Left lung (tissue), 10 donors: ENCODE data around the gene FOXL3. TPM values are rescaled to one million over a fixed set of nuclear protein-coding genes. Genes with fewer than 3 reads are reported as not detected.

Experiments used
- ATAC-seq: fragments of 200-7000 bp; cut with Tn5 transposase; one replicate; pipeline ENCODE4 v1.9.1; 2020; ENCODE audit warnings: moderate library complexity
- DNase-seq, 4 donors: peaks; one replicate each; pipeline ENCODE4 v3.0.0-alpha.2; 2013 to 2020
- H3K27ac ChIP-seq, 2 donors: fragments of 200-600 bp; sonication (generic) in 1 of 2; one replicate each; pipeline versions ENCODE4 v1.5.0 to v1.8.0; 2020 to 2021
- H3K27me3 ChIP-seq, 2 donors: fragments of 200-600 bp; sonication (generic) in 1 of 2; one replicate each; pipeline versions ENCODE4 v1.5.0 to v1.8.0; 2020 to 2021
- H3K36me3 ChIP-seq, 2 donors: fragments of 200-600 bp; sonication (generic) in 1 of 2; one replicate each; pipeline versions ENCODE4 v1.5.0 to v1.8.0; 2020 to 2021
- H3K4me1 ChIP-seq, 2 donors: fragments of 200-600 bp; one replicate each; pipeline ENCODE4 v1.8.0; 2021
- H3K4me3 ChIP-seq, 2 donors: fragments of 200-600 bp; sonication (generic) in 1 of 2; one replicate each; pipeline versions ENCODE4 v1.5.0 to v1.8.0; 2020 to 2021; ENCODE audit warnings: mild to moderate bottlenecking in 1 of 2
- H3K9me3 ChIP-seq, 2 donors: fragments of 200-600 bp; sonication (generic) in 1 of 2; one replicate each; pipeline versions ENCODE4 v1.5.0 to v1.8.0; 2020 to 2021
- intact Hi-C, 2 donors: fragments of 100-400 bp; cut with DNase I; formaldehyde crosslinking; loops; one replicate each; pipeline versions ENCODE4 v1.11.2 to v1.14.2; 2022
- polyA plus RNA-seq, 6 donors: library from polyadenylated mRNA; unstranded; fragments of 120-200 nt; gene quantifications; one replicate each; pipeline ENCODE4 v1.2.1, GENCODE V29; 2013; ENCODE audit not compliant: insufficient read length in 6 of 6
- total RNA-seq, 2 donors: library from RNA; stranded (reverse); fragmentation: NEBNext Ultra II Directional; extraction: Animal tissue kit (Norgen Biotek cat#: 25700); gene quantifications; one replicate each; pipeline ENCODE4 v1.2.1, GENCODE V29; 2021
- TF ChIP-seq, protein P1 (sequence below), 2 donors: fragments of 200-600 bp; sonication (generic) in 1 of 2; IDR thresholded peaks; one replicate each; pipeline versions ENCODE4 v1.5.0 to v1.8.0; 2021; ENCODE audit warnings: antibody characterized with exemption in 2 of 2
- donor health status: DM: no; HTN: yes; CAD: no.
- donor health status: DM: no; HTN: no; CAD: no.

Gene FOXL3
- total and polyA plus RNA-seq, 8 donors, result not detected

DNA sequence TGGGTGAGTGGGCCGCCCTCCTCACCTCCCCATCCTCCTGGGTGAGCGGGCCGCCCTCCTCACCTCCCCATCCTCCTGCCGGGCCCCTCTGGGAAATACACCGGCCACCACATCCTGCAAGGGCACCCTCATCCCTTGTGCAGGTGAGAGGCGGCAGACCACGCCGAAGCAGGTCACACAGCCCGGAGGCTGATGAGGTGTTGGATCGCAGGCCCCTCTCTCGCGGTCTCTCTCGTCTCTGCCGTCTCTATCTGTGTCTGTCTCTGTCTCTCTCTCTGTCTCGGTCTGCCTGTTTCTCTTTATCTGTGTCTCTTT, 30.8 kb upstream of the FOXL3 start:
- Histone ChIP-seq H3K27ac (no peak overlapping the region), H3K9me3 (peaks cover 0 to 17% of the 10 kb centered on the region in 2 donors)

GRCh38 chr7:259751-260405, 30.1 kb upstream of the FOXL3 start:
- Histone ChIP-seq H3K36me3 (peaks cover 0 to 60% of the 10 kb centered on the region in 2 donors), H3K27me3 (no peaks in the 10 kb centered on the region), H3K27ac (no peak overlapping the region), H3K9me3 (peaks cover 0 to 17% of the 10 kb centered on the region in 2 donors), H3K4me1 (no peaks in the 10 kb centered on the region), H3K4me3 (no peak overlapping the region)
- intact Hi-C loops, result no loop called here
- ATAC-seq (no peak), DNase-seq (peak in 2 of 4 donors; percentile 24 to 77)
- TF ChIP-seq, protein P1, sequence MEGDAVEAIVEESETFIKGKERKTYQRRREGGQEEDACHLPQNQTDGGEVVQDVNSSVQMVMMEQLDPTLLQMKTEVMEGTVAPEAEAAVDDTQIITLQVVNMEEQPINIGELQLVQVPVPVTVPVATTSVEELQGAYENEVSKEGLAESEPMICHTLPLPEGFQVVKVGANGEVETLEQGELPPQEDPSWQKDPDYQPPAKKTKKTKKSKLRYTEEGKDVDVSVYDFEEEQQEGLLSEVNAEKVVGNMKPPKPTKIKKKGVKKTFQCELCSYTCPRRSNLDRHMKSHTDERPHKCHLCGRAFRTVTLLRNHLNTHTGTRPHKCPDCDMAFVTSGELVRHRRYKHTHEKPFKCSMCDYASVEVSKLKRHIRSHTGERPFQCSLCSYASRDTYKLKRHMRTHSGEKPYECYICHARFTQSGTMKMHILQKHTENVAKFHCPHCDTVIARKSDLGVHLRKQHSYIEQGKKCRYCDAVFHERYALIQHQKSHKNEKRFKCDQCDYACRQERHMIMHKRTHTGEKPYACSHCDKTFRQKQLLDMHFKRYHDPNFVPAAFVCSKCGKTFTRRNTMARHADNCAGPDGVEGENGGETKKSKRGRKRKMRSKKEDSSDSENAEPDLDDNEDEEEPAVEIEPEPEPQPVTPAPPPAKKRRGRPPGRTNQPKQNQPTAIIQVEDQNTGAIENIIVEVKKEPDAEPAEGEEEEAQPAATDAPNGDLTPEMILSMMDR (IDR thresholded peaks at IDR 0.05), result no peak

More for the DNA sequence above, 30.8 kb upstream of the FOXL3 start:
- DNase-seq (no peak), ATAC-seq (no peak)
- Histone ChIP-seq H3K27me3 (no peaks in the 10 kb centered on the region), H3K4me1 (no peaks in the 10 kb centered on the region), H3K36me3 (peaks cover 0 to 67% of the 10 kb centered on the region in 2 donors), H3K4me3 (no peak overlapping the region)
- TF ChIP-seq, protein P1 (IDR thresholded peaks at IDR 0.05), result no peak
- intact Hi-C loops, result no loop called here

- Histone ChIP-seq H3K4me1 (no peaks in the 10 kb centered on the region), H3K9me3 (peaks cover 0 to 17% of the 10 kb centered on the region in 2 donors), H3K36me3 (peaks cover 0 to 54% of the 10 kb centered on the region in 2 donors), H3K4me3 (no peak overlapping the region), H3K27ac (no peak overlapping the region), H3K27me3 (no peaks in the 10 kb centered on the region)
- TF ChIP-seq, protein P1 (IDR thresholded peaks at IDR 0.05), result no peak
- intact Hi-C loops, result no loop called here
- DNase-seq, result peak in 2 of 4 donors; percentile 25 to 71
- no peak for ATAC-seq
Measured at GRCh38 chr7:260441-261281, 29.3 kb upstream of the FOXL3 start.

DNA sequence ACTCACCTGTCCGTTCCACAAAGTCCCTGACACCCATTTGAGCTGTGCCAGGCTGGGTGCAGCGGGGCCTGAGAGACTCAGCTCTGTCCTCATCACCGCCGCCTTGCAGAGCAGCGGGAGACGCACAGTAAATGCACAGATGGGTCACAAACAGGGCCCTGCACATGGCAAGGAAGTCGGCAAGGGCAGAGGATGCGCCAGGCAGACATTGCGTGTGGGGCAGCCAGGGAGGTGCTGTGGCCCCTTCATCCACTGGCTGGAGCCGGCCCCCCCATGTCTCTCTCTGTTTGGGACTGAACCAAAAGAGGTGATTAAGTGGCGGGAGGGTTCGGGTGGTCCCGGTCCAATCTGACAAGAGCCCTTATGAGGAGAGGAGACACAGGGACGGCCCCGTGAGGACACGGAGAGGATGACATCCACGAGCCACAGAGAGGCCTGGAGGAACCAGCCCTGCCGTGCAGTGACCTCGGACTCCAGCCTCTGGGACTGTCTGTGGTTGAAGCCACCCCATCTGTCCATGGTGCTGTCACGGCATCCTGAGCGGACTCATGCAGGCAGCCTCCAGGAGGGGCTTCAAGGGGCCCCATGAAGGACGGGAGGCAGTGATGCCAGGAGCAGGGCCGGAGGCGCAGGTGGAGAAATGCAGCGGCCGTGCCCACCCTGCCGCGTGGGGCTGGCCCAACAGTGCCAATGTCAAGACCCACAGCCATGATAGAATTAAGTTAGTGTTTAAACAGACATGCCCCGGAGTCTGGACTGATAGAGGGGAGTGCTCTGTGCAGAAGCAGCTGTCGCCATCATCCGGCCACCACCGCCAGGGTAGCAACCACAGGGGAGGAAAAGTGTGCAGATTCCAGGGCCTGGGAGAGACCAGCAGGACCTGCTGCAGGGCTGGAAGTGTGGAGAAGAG, 28.4 kb upstream of the FOXL3 start:
- H3K4me3 ChIP-seq, result no peak overlapping the region
- no peaks in the 10 kb centered on the region for H3K4me1 ChIP-seq
- TF ChIP-seq, protein P1 (IDR thresholded peaks at IDR 0.05), result no peak
- DNase-seq, result peak in 2 of 4 donors; percentile 21 to 55
- intact Hi-C loops, result no loop called here
- H3K36me3 ChIP-seq, result peaks cover 0 to 44% of the 10 kb centered on the region in 2 donors
- H3K9me3 ChIP-seq, result peaks cover 0 to 17% of the 10 kb centered on the region in 2 donors
- no peaks in the 10 kb centered on the region for H3K27me3 ChIP-seq
- H3K27ac ChIP-seq, result no peak overlapping the region
- ATAC-seq, result no peak
